GM18498 (cell line): Measurements from ENCODE around the gene DNAJB4.
"Not testable (repeated sequence)": the region's sequence is repeated elsewhere in the genome, so short reads cannot be mapped to it uniquely, and the experiment has no call there.

Experiments used
- ATAC-seq: cut with Tn5 transposase; IDR thresholded peaks from one replicate; pipeline ENCODE4 v1.9.1; 2021; ENCODE audit warnings: mild to moderate bottlenecking, moderate library complexity; ENCODE audit not compliant: unreplicated experiment

DNAJB4 gene

GRCh38 chr1:78004719-78005447, at the start of gene DNAJB4:
Gene DNAJB4 (plus strand): TSS chr1:78004939. CDS start chr1:78005111, 172 bp downstream.
- ATAC-seq, result peak; percentile 98

GRCh38 chr1:77955709-77956108, 49.0 kb upstream of the DNAJB4 start:
- no peak for ATAC-seq

- ATAC-seq, result no peak
Measured at GRCh38 chr1:77956464-77956863, 48.3 kb upstream of the DNAJB4 start.

- ATAC-seq, result no peak
Measured at GRCh38 chr1:77958391-77958790, 46.3 kb upstream of the DNAJB4 start.

GRCh38 chr1:77958850-77959249, 45.9 kb upstream of the DNAJB4 start:
- ATAC-seq, result no peak

- no peak for ATAC-seq
Measured at GRCh38 chr1:77961392-77961791, 43.3 kb upstream of the DNAJB4 start.

GRCh38 chr1:77966291-77966690, 38.4 kb upstream of the DNAJB4 start:
- ATAC-seq, result no peak

- no peak for ATAC-seq
Measured at GRCh38 chr1:77970192-77970591, 34.5 kb upstream of the DNAJB4 start.

- ATAC-seq, result no peak
Measured at GRCh38 chr1:77972080-77972479, 32.7 kb upstream of the DNAJB4 start.

- no peak for ATAC-seq
Measured at GRCh38 chr1:77975386-77975785, 29.4 kb upstream of the DNAJB4 start.

- ATAC-seq, result no peak
Measured at GRCh38 chr1:77975907-77976306, 28.8 kb upstream of the DNAJB4 start.

- ATAC-seq, result no peak
Measured at GRCh38 chr1:77976433-77977076, 28.2 kb upstream of the DNAJB4 start.

- no peak for ATAC-seq
Measured at GRCh38 chr1:77977989-77978292, 26.8 kb upstream of the DNAJB4 start.

GRCh38 chr1:77978293-77978968, 26.3 kb upstream of the DNAJB4 start:
- peak; percentile 72 for ATAC-seq

- ATAC-seq, result peak; percentile 81
Measured at GRCh38 chr1:77978969-77979876, 25.5 kb upstream of the DNAJB4 start, which contains the start of gene FUBP1. Gene FUBP1 (minus strand): TSS chr1:77979072. CDS start chr1:77979004, 68 bp downstream.

GRCh38 chr1:77983352-77983996, 21.3 kb upstream of the DNAJB4 start:
- not testable (repeated sequence) for ATAC-seq

GRCh38 chr1:77983997-77984355, 20.8 kb upstream of the DNAJB4 start:
- no peak for ATAC-seq

GRCh38 chr1:77984629-77985028, 20.1 kb upstream of the DNAJB4 start:
- no peak for ATAC-seq

GRCh38 chr1:77986810-77987209, 17.9 kb upstream of the DNAJB4 start:
- no peak for ATAC-seq

GRCh38 chr1:77987919-77988318, 16.8 kb upstream of the DNAJB4 start:
- no peak for ATAC-seq

- ATAC-seq, result no peak
Measured at GRCh38 chr1:77989744-77990143, 15.0 kb upstream of the DNAJB4 start.
